ENCODE results near the gene SH3GL2. TPM values are rescaled to one million over a fixed set of nuclear protein-coding genes. Genes with fewer than 3 reads are reported as not detected.
"Not testable (repeated sequence)": the region's sequence is repeated elsewhere in the genome, so short reads cannot be mapped to it uniquely, and the experiment has no call there.

Gene SH3GL2
- total RNA-seq, 1 donor from 2014 or later, result not detected

DNA sequence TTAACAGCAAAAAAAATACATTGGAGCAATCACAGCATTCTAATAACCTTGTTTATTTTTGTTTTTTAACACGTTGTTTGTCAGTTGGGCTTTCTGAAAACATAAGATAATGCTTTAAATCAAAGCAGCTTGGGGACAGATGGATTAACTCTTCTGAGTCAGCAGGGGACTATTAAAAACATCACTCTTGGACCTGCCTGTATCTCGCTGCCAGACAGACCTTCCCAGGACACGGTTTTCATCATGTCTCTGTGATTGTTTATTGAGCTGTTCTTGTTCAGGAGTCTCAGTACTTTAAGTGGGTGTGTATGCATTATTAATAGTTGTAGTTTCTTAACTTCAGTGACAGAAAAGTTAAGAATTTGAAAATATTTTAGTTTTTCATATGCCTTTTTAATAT lies 173.2 kb downstream of the SH3GL2 start:
- DNase-seq, result no peak
- Mint-ChIP-seq H3K27me3 (no peaks in the 10 kb centered on the region), H3K9me3 (peaks cover 4% of the 10 kb centered on the region), H3K4me1 (no peaks in the 10 kb centered on the region), H3K36me3 (ENCODE audit: low read depth) (no peaks in the 10 kb centered on the region), H3K27ac (no peak overlapping the region), H3K4me3 (no peak overlapping the region)
- ChIA-PET POLR2A (no interaction called here), CTCF (no interaction called here)
- no peak for ATAC-seq (ENCODE audit: low read depth)
- intact Hi-C loops (cut with micrococcal nuclease), result no loop called here
- TF ChIP-seq, protein P1, sequence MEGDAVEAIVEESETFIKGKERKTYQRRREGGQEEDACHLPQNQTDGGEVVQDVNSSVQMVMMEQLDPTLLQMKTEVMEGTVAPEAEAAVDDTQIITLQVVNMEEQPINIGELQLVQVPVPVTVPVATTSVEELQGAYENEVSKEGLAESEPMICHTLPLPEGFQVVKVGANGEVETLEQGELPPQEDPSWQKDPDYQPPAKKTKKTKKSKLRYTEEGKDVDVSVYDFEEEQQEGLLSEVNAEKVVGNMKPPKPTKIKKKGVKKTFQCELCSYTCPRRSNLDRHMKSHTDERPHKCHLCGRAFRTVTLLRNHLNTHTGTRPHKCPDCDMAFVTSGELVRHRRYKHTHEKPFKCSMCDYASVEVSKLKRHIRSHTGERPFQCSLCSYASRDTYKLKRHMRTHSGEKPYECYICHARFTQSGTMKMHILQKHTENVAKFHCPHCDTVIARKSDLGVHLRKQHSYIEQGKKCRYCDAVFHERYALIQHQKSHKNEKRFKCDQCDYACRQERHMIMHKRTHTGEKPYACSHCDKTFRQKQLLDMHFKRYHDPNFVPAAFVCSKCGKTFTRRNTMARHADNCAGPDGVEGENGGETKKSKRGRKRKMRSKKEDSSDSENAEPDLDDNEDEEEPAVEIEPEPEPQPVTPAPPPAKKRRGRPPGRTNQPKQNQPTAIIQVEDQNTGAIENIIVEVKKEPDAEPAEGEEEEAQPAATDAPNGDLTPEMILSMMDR (IDR thresholded peaks at IDR 0.05), result no peak

DNA sequence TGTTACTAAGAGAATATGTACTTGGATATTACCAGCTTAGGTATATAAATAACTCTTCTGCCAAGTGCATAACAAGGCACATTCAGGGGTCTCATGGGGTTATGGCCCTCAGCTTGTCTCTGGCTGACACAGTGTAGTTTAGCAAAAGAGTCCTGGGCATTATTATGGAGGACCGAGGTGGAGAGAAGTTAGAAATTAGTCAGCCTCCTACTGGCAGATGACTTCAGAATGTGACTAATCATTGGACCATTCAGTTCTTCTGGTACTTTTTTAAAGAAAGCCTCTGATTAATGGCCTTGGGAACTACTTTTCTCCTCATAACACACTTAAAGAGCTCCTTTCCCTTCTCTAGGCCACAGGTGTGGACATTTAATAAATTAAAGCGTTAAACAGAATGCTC lies 178.9 kb downstream of the SH3GL2 start:
- Mint-ChIP-seq H3K4me3 (no peak overlapping the region), H3K4me1 (no peaks in the 10 kb centered on the region), H3K27ac (no peak overlapping the region), H3K36me3 (ENCODE audit: low read depth) (no peaks in the 10 kb centered on the region), H3K27me3 (no peaks in the 10 kb centered on the region), H3K9me3 (peaks cover 4% of the 10 kb centered on the region)
- ChIA-PET POLR2A (no interaction called here), CTCF (no interaction called here)
- DNase-seq (no peak), ATAC-seq (ENCODE audit: low read depth) (no peak)
- TF ChIP-seq, protein P1 (IDR thresholded peaks at IDR 0.05), result no peak
- intact Hi-C loops (cut with micrococcal nuclease), result no loop called here

DNA sequence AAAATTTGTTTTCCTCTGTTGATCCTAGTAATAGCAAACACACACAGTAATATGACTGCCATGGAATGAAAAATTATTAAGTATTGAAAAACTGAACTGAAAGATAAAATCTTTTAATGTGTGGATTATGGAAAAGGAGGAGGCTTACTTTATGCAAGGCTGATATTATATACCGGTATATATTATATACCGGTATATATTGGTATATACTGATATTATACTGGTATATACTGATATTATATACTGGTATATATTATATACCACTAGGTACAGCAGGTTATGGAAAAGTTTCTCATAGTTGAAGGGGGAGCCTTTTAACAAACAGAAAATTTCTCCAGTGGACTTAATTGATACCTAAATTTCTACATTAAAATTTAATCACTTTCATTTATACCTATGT lies 181.4 kb downstream of the SH3GL2 start:
- DNase-seq, result no peak
- Mint-ChIP-seq H3K4me3 (no peak overlapping the region), H3K36me3 (ENCODE audit: low read depth) (no peaks in the 10 kb centered on the region), H3K9me3 (no peaks in the 10 kb centered on the region), H3K27me3 (no peaks in the 10 kb centered on the region), H3K27ac (no peak overlapping the region), H3K4me1 (no peaks in the 10 kb centered on the region)
- no peak for ATAC-seq (ENCODE audit: low read depth)
- intact Hi-C loops (cut with micrococcal nuclease), result loop anchor here (10.0 kb wide), 1 partner anchor 55 kb away; no protein-coding TSS in a partner anchor
- TF ChIP-seq, protein P1 (IDR thresholded peaks at IDR 0.05), result no peak
- ChIA-PET CTCF (no interaction called here), POLR2A (no interaction called here)

DNA sequence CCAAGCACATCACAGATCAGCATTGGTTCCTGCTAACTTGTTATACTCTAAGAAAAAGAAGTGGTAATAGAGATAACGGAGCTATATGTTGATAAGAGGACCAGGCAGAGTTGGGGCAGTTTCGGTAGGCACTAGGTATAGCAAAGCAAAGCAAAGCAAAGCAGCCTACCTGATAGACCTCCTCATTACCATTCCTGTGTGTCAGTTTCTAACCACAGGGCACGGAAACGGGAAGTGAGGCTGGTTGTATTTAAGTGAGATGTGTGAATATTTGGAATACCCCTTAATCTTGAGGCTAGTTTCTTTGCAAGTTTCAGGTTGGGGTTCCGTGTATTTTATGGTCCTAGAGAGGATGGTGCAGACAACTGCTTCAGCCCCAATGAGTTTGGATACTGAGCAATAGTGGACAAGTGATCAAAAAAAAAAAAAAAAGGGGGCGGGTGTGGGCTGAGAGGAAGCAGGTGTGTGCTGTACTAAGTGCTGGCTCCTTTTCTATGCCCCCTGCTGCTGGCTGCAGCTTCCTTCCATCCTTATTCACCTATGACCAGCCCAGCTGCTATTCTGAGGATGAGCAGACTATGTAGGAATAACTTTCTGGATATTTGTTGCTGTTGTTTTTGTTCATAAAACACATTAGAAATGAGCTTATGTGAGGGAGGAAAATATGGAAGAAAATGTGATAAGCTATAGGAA lies 183.3 kb downstream of the SH3GL2 start:
- Mint-ChIP-seq H3K27me3 (no peaks in the 10 kb centered on the region), H3K9me3 (no peaks in the 10 kb centered on the region), H3K4me1 (no peaks in the 10 kb centered on the region), H3K27ac (no peak overlapping the region), H3K4me3 (no peak overlapping the region), H3K36me3 (ENCODE audit: low read depth) (no peaks in the 10 kb centered on the region)
- ChIA-PET CTCF (no interaction called here), POLR2A (no interaction called here)
- TF ChIP-seq, protein P1 (IDR thresholded peaks at IDR 0.05), result no peak
- DNase-seq (no peak), ATAC-seq (ENCODE audit: low read depth) (no peak)
- intact Hi-C loops (cut with micrococcal nuclease), result loop anchor here (10.0 kb wide), 1 partner anchor 57 kb away; no protein-coding TSS in a partner anchor

DNA sequence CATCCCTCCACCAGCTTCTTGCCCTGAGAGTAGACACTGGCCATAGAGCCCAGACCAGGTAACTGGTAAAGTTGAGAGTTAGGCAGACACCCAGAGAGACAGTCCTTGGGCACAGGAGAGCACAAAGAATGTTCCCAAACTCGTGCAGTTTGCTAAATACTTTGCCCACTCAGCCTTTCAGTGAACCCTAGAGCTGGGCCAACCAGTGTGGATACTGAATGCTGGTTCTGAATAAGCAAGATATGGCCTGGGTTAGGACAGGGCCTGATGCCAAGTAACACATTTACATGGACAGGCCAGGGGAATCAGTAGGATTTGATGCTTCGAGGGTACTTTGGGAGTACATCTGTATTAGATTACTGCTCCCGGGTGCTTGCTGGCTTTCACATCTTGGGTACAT lies 185.4 kb downstream of the SH3GL2 start:
- intact Hi-C loops (cut with micrococcal nuclease), result loop anchor here (10.0 kb wide), 1 partner anchor 60 kb away; no protein-coding TSS in a partner anchor
- no peak overlapping the region for H3K4me3 Mint-ChIP-seq
- ATAC-seq (ENCODE audit: low read depth) (no peak), DNase-seq (no peak)
- ChIA-PET CTCF (no interaction called here), POLR2A (no interaction called here)
- no peaks in the 10 kb centered on the region for H3K36me3 Mint-ChIP-seq (ENCODE audit: low read depth)
- H3K4me1 Mint-ChIP-seq, result no peaks in the 10 kb centered on the region
- no peaks in the 10 kb centered on the region for H3K27me3 Mint-ChIP-seq
- H3K9me3 Mint-ChIP-seq, result no peaks in the 10 kb centered on the region
- H3K27ac Mint-ChIP-seq, result no peak overlapping the region
- TF ChIP-seq, protein P1 (IDR thresholded peaks at IDR 0.05), result no peak

DNA sequence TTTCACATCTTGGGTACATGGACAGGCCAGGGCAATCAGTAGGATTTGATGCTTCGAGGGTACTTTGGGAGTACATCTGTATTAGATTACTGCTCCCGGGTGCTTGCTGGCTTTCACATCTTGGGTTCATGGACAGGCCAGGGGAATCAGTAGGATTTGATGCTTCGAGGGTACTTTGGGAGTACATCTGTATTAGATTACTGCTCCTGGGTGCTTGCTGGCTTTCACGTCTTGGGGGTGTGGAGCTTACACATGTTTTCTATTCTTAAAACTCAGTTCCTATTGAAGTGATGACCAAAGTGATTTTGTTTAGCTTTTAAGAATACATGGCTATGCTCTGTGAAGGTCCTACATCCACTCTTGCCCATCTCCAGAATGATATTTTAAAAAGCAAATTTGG lies 186.3 kb downstream of the SH3GL2 start:
- H3K4me3 Mint-ChIP-seq; DNase-seq; H3K36me3 Mint-ChIP-seq (ENCODE audit: low read depth); CTCF ChIA-PET; H3K27me3 Mint-ChIP-seq; H3K4me1 Mint-ChIP-seq; POLR2A ChIA-PET; H3K9me3 Mint-ChIP-seq; H3K27ac Mint-ChIP-seq; ATAC-seq (ENCODE audit: low read depth): not testable (repeated sequence)
- intact Hi-C loops (cut with micrococcal nuclease), result loop anchor here (10.0 kb wide), 1 partner anchor 60 kb away; no protein-coding TSS in a partner anchor
